Endothelial cell (in vitro differentiated cells): ENCODE data around the gene STK32C. TPM values are rescaled to one million over a fixed set of nuclear protein-coding genes. Genes with fewer than 3 reads are reported as not detected.

Experiments
- DNase-seq: peaks from one replicate; pipeline ENCODE4 v3.0.0; 2021; ENCODE audit warnings: low spot score
- H3K27ac Mint-ChIP-seq: one replicate; pipeline ENCODE4 v1.8.0; 2021; ENCODE audit warnings: mixed read lengths, inconsistent platforms; ENCODE audit not compliant: unreplicated experiment
- H3K27me3 Mint-ChIP-seq: one replicate; pipeline ENCODE4 v1.8.0; 2021; ENCODE audit warnings: mild to moderate bottlenecking, moderate library complexity, mixed read lengths, inconsistent platforms; ENCODE audit not compliant: unreplicated experiment
- H3K36me3 Mint-ChIP-seq: one replicate; pipeline ENCODE4 v1.8.0; 2021; ENCODE audit warnings: mild to moderate bottlenecking, low read depth, mixed read lengths, inconsistent platforms; ENCODE audit not compliant: unreplicated experiment
- H3K4me1 Mint-ChIP-seq: one replicate; pipeline ENCODE4 v1.8.0; 2021; ENCODE audit warnings: mild to moderate bottlenecking, mixed read lengths, inconsistent platforms; ENCODE audit not compliant: unreplicated experiment
- H3K4me3 Mint-ChIP-seq: one replicate; pipeline ENCODE4 v1.8.0; 2021; ENCODE audit warnings: mild to moderate bottlenecking, mixed read lengths, inconsistent platforms; ENCODE audit not compliant: unreplicated experiment
- H3K9me3 Mint-ChIP-seq: one replicate; pipeline ENCODE4 v1.8.0; 2021; ENCODE audit warnings: mixed read lengths, inconsistent platforms; ENCODE audit not compliant: unreplicated experiment
- CTCF ChIP-seq: fragments of 200-600 bp; sonication (generic); IDR thresholded peaks from one replicate; pipeline ENCODE4 v1.5.0; 2021; ENCODE audit warnings: antibody characterized with exemption; ENCODE audit not compliant: unreplicated experiment
- total RNA-seq: library from RNA; stranded (reverse); fragmentation: NEBNext Ultra II Directional; extraction: Animal tissue kit (Norgen Biotek cat#: 25700); gene quantifications from one replicate; pipeline ENCODE4 v1.2.1, GENCODE V29; 2021; ENCODE audit not compliant: unreplicated experiment

Gene STK32C
- total RNA-seq, 1 donor from 2014 or later = 12.6 TPM

GRCh38 chr10:132232981-132233380 is 74.8 kb downstream of the STK32C start:
- no peaks in the 10 kb centered on the region for H3K9me3 Mint-ChIP-seq
- H3K4me3 Mint-ChIP-seq = no peak overlapping the region
- no peak overlapping the region for H3K27ac Mint-ChIP-seq
- peaks cover 15% of the 10 kb centered on the region for H3K4me1 Mint-ChIP-seq
- no peak for DNase-seq
- TF ChIP-seq CTCF = no peak
- H3K27me3 Mint-ChIP-seq = peaks cover 11% of the 10 kb centered on the region
- H3K36me3 Mint-ChIP-seq = peaks cover 5% of the 10 kb centered on the region

- peaks cover 16% of the 10 kb centered on the region for H3K27me3 Mint-ChIP-seq
- peaks cover 15% of the 10 kb centered on the region for H3K4me1 Mint-ChIP-seq
- H3K36me3 Mint-ChIP-seq = peaks cover 8% of the 10 kb centered on the region
- H3K9me3 Mint-ChIP-seq = no peaks in the 10 kb centered on the region
- no peak overlapping the region for H3K27ac Mint-ChIP-seq
- DNase-seq = no peak
- no peak for TF ChIP-seq CTCF
- no peak overlapping the region for H3K4me3 Mint-ChIP-seq
Measured at GRCh38 chr10:132232023-132232951, 75.5 kb downstream of the STK32C start.

GRCh38 chr10:132231656-132232022 is 76.1 kb downstream of the STK32C start:
- DNase-seq = no peak
- H3K36me3 Mint-ChIP-seq = peaks cover 10% of the 10 kb centered on the region
- no peaks in the 10 kb centered on the region for H3K9me3 Mint-ChIP-seq
- H3K4me3 Mint-ChIP-seq = peak overlapping the region; percentile 65
- no peak for TF ChIP-seq CTCF
- H3K27me3 Mint-ChIP-seq = peaks cover 16% of the 10 kb centered on the region
- H3K27ac Mint-ChIP-seq = no peak overlapping the region
- H3K4me1 Mint-ChIP-seq = peaks cover 15% of the 10 kb centered on the region

GRCh38 chr10:132230557-132231210 is 77.1 kb downstream of the STK32C start:
- Mint-ChIP-seq H3K36me3 (peaks cover 10% of the 10 kb centered on the region), H3K27me3 (peaks cover 16% of the 10 kb centered on the region), H3K4me3 (no peak overlapping the region), H3K9me3 (no peaks in the 10 kb centered on the region), H3K27ac (no peak overlapping the region), H3K4me1 (peaks cover 15% of the 10 kb centered on the region)
- no peak for TF ChIP-seq CTCF
- DNase-seq = no peak
